ENCODE data around the gene EPB41L1.

EPB41L1 gene

GRCh38 chr20:36114707-36115106, 39.8 kb upstream of the EPB41L1 start:
- Histone ChIP-seq H3K9me3 (ENCODE audit: control insufficient read depth in 2 of 2, low read length in 2 of 2) (no peaks in the 10 kb centered on the region), H3K9ac (ENCODE audit: low read length in 2 of 2) (no peak overlapping the region), H3K27me3 (ENCODE audit: control insufficient read depth in 1 of 2, insufficient read depth in 2 of 2, low read length in 2 of 2) (peaks cover 0 to 3% of the 10 kb centered on the region in 2 donors), H3K36me3 (ENCODE audit: control insufficient read depth in 2 of 2, insufficient read depth in 2 of 2, low read length in 2 of 2) (no peaks in the 10 kb centered on the region), H3K4me3 (ENCODE audit: low read length in 2 of 2) (no peak overlapping the region), H3K4me1 (ENCODE audit: control insufficient read depth, insufficient read depth, low read length) (no peaks in the 10 kb centered on the region), H3K27ac (ENCODE audit: low read length) (no peak overlapping the region)

DNA sequence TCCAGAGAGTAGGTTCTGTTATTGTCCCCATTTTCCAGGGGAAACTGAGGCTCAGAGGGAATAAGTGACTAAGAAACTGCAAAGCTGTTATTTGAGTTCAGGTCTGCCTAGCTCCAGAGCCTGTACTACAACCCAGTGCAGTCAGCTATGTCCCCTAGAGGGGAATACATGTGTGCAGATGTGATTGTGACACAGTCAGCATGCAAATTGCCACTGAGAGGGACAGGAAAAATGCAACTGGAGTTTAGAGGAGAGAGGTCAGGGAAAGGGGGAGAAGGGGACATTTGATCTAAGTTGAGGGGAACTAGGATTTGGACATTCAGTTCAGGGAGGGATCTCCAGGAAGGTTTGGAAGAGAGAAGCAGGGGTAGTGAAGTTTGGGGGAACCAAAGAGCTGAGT, 38.6 kb upstream of the EPB41L1 start:
- Histone ChIP-seq H3K36me3 (ENCODE audit: control insufficient read depth in 2 of 2, insufficient read depth in 2 of 2, low read length in 2 of 2) (no peaks in the 10 kb centered on the region), H3K27ac (ENCODE audit: low read length) (no peak overlapping the region), H3K9ac (ENCODE audit: low read length in 2 of 2) (no peak overlapping the region)

GRCh38 chr20:36116807-36117441, 37.6 kb upstream of the EPB41L1 start:
- no peaks in the 10 kb centered on the region for H3K9me3 ChIP-seq (ENCODE audit: control insufficient read depth in 2 of 2, low read length in 2 of 2)
- peaks cover 0 to 3% of the 10 kb centered on the region in 2 donors for H3K27me3 ChIP-seq (ENCODE audit: control insufficient read depth in 1 of 2, insufficient read depth in 2 of 2, low read length in 2 of 2)
- H3K36me3 ChIP-seq (ENCODE audit: control insufficient read depth in 2 of 2, insufficient read depth in 2 of 2, low read length in 2 of 2): no peaks in the 10 kb centered on the region
- H3K9ac ChIP-seq (ENCODE audit: low read length in 2 of 2): no peak overlapping the region
- H3K4me1 ChIP-seq (ENCODE audit: control insufficient read depth, insufficient read depth, low read length): no peaks in the 10 kb centered on the region
- no peak overlapping the region for H3K27ac ChIP-seq (ENCODE audit: low read length)
- no peak overlapping the region for H3K4me3 ChIP-seq (ENCODE audit: low read length in 2 of 2)

More for the DNA sequence above, 38.6 kb upstream of the EPB41L1 start:
- Histone ChIP-seq H3K9me3 (ENCODE audit: control insufficient read depth in 2 of 2, low read length in 2 of 2) (no peaks in the 10 kb centered on the region), H3K4me1 (ENCODE audit: control insufficient read depth, insufficient read depth, low read length) (no peaks in the 10 kb centered on the region), H3K4me3 (ENCODE audit: low read length in 2 of 2) (no peak overlapping the region), H3K27me3 (ENCODE audit: control insufficient read depth in 1 of 2, insufficient read depth in 2 of 2, low read length in 2 of 2) (peaks cover 0 to 3% of the 10 kb centered on the region in 2 donors)

GRCh38 chr20:36117638-36118037, 36.9 kb upstream of the EPB41L1 start:
- no peak overlapping the region for H3K9ac ChIP-seq (ENCODE audit: low read length in 2 of 2)
- H3K9me3 ChIP-seq (ENCODE audit: control insufficient read depth in 2 of 2, low read length in 2 of 2): no peaks in the 10 kb centered on the region
- no peak overlapping the region for H3K27ac ChIP-seq (ENCODE audit: low read length)
- H3K4me1 ChIP-seq (ENCODE audit: control insufficient read depth, insufficient read depth, low read length): no peaks in the 10 kb centered on the region
- H3K27me3 ChIP-seq (ENCODE audit: control insufficient read depth in 1 of 2, insufficient read depth in 2 of 2, low read length in 2 of 2): peaks cover 0 to 3% of the 10 kb centered on the region in 2 donors
- H3K4me3 ChIP-seq (ENCODE audit: low read length in 2 of 2): no peak overlapping the region
- H3K36me3 ChIP-seq (ENCODE audit: control insufficient read depth in 2 of 2, insufficient read depth in 2 of 2, low read length in 2 of 2): no peaks in the 10 kb centered on the region

- H3K27me3 ChIP-seq (ENCODE audit: control insufficient read depth in 1 of 2, insufficient read depth in 2 of 2, low read length in 2 of 2): no peaks in the 10 kb centered on the region
- H3K9ac ChIP-seq (ENCODE audit: low read length in 2 of 2): no peak overlapping the region
- no peaks in the 10 kb centered on the region for H3K4me1 ChIP-seq (ENCODE audit: control insufficient read depth, insufficient read depth, low read length)
- H3K36me3 ChIP-seq (ENCODE audit: control insufficient read depth in 2 of 2, insufficient read depth in 2 of 2, low read length in 2 of 2): no peaks in the 10 kb centered on the region
- no peaks in the 10 kb centered on the region for H3K9me3 ChIP-seq (ENCODE audit: control insufficient read depth in 2 of 2, low read length in 2 of 2)
- H3K27ac ChIP-seq (ENCODE audit: low read length): no peak overlapping the region
- no peak overlapping the region for H3K4me3 ChIP-seq (ENCODE audit: low read length in 2 of 2)
Measured at GRCh38 chr20:36118371-36118770, 36.2 kb upstream of the EPB41L1 start.

DNA sequence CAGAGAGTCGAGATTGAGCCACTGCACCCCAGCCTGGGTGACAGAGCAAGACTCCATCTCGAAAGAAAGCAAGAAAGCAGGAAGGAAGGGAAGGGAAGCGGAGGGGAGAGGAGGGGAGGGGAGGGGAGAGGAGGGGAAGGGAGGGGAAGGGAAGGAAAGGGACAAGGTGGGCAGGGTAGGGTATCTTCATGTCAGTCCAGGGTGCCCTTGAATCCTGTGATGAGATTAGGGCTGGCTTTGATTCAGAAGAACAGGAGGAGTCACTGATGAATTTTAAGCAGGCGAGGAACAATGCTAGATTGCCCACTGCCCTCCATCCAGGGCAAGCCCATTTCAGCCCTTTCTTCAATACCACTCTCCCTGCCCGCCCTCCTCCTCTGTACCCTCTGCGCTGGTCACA, 35.0 kb upstream of the EPB41L1 start:
- Histone ChIP-seq H3K27me3 (ENCODE audit: control insufficient read depth in 1 of 2, insufficient read depth in 2 of 2, low read length in 2 of 2) (no peaks in the 10 kb centered on the region), H3K4me1 (ENCODE audit: control insufficient read depth, insufficient read depth, low read length) (no peaks in the 10 kb centered on the region), H3K4me3 (ENCODE audit: low read length in 2 of 2) (no peak overlapping the region), H3K27ac (ENCODE audit: low read length) (no peak overlapping the region), H3K9me3 (ENCODE audit: control insufficient read depth in 2 of 2, low read length in 2 of 2) (no peaks in the 10 kb centered on the region), H3K9ac (ENCODE audit: low read length in 2 of 2) (no peak overlapping the region), H3K36me3 (ENCODE audit: control insufficient read depth in 2 of 2, insufficient read depth in 2 of 2, low read length in 2 of 2) (no peaks in the 10 kb centered on the region)

- no peak overlapping the region for H3K9ac ChIP-seq (ENCODE audit: low read length in 2 of 2)
- no peaks in the 10 kb centered on the region for H3K36me3 ChIP-seq (ENCODE audit: control insufficient read depth in 2 of 2, insufficient read depth in 2 of 2, low read length in 2 of 2)
- no peaks in the 10 kb centered on the region for H3K9me3 ChIP-seq (ENCODE audit: control insufficient read depth in 2 of 2, low read length in 2 of 2)
- no peaks in the 10 kb centered on the region for H3K27me3 ChIP-seq (ENCODE audit: control insufficient read depth in 1 of 2, insufficient read depth in 2 of 2, low read length in 2 of 2)
- no peak overlapping the region for H3K27ac ChIP-seq (ENCODE audit: low read length)
- H3K4me3 ChIP-seq (ENCODE audit: low read length in 2 of 2): no peak overlapping the region
- no peaks in the 10 kb centered on the region for H3K4me1 ChIP-seq (ENCODE audit: control insufficient read depth, insufficient read depth, low read length)
Measured at GRCh38 chr20:36120241-36120640, 34.3 kb upstream of the EPB41L1 start.

DNA sequence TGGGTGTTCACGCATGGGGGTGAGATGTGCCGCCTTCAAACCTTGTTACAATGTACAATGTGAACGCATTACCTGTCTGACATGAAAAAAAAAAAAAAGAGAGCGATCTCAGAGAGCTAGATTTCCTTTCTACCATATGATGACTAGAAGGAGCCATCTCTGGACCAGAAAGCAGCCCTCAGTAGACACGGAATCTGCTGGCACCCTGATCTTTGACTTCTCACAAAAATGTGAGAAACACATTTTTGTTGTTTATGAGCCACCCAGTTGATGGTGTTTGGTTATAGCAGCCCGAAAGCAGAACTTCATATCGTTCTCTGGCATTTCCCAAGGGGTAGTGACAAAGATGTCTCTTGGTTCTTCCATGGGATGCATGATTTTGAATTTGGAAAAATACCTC, 33.5 kb upstream of the EPB41L1 start:
- Histone ChIP-seq H3K4me1 (ENCODE audit: control insufficient read depth, insufficient read depth, low read length) (no peaks in the 10 kb centered on the region), H3K4me3 (ENCODE audit: low read length in 2 of 2) (no peak overlapping the region), H3K27ac (ENCODE audit: low read length) (no peak overlapping the region), H3K9ac (ENCODE audit: low read length in 2 of 2) (no peak overlapping the region), H3K27me3 (ENCODE audit: control insufficient read depth in 1 of 2, insufficient read depth in 2 of 2, low read length in 2 of 2) (no peaks in the 10 kb centered on the region), H3K36me3 (ENCODE audit: control insufficient read depth in 2 of 2, insufficient read depth in 2 of 2, low read length in 2 of 2) (no peaks in the 10 kb centered on the region), H3K9me3 (ENCODE audit: control insufficient read depth in 2 of 2, low read length in 2 of 2) (no peaks in the 10 kb centered on the region)

GRCh38 chr20:36121981-36122930, 32.3 kb upstream of the EPB41L1 start:
- Histone ChIP-seq H3K9ac (ENCODE audit: low read length in 2 of 2) (no peak overlapping the region), H3K4me1 (ENCODE audit: control insufficient read depth, insufficient read depth, low read length) (no peaks in the 10 kb centered on the region), H3K4me3 (ENCODE audit: low read length in 2 of 2) (no peak overlapping the region), H3K9me3 (ENCODE audit: control insufficient read depth in 2 of 2, low read length in 2 of 2) (no peaks in the 10 kb centered on the region), H3K27ac (ENCODE audit: low read length) (no peak overlapping the region), H3K27me3 (ENCODE audit: control insufficient read depth in 1 of 2, insufficient read depth in 2 of 2, low read length in 2 of 2) (no peaks in the 10 kb centered on the region), H3K36me3 (ENCODE audit: control insufficient read depth in 2 of 2, insufficient read depth in 2 of 2, low read length in 2 of 2) (no peaks in the 10 kb centered on the region)

- no peak overlapping the region for H3K27ac ChIP-seq (ENCODE audit: low read length)
- no peaks in the 10 kb centered on the region for H3K4me1 ChIP-seq (ENCODE audit: control insufficient read depth, insufficient read depth, low read length)
- no peaks in the 10 kb centered on the region for H3K9me3 ChIP-seq (ENCODE audit: control insufficient read depth in 2 of 2, low read length in 2 of 2)
- H3K27me3 ChIP-seq (ENCODE audit: control insufficient read depth in 1 of 2, insufficient read depth in 2 of 2, low read length in 2 of 2): no peaks in the 10 kb centered on the region
- H3K36me3 ChIP-seq (ENCODE audit: control insufficient read depth in 2 of 2, insufficient read depth in 2 of 2, low read length in 2 of 2): no peaks in the 10 kb centered on the region
- H3K9ac ChIP-seq (ENCODE audit: low read length in 2 of 2): no peak overlapping the region
- H3K4me3 ChIP-seq (ENCODE audit: low read length in 2 of 2): no peak overlapping the region
Measured at GRCh38 chr20:36122931-36123288, 31.6 kb upstream of the EPB41L1 start.

- Histone ChIP-seq H3K27ac (ENCODE audit: low read length) (no peak overlapping the region), H3K27me3 (ENCODE audit: control insufficient read depth in 1 of 2, insufficient read depth in 2 of 2, low read length in 2 of 2) (no peaks in the 10 kb centered on the region), H3K9ac (ENCODE audit: low read length in 2 of 2) (no peak overlapping the region), H3K36me3 (ENCODE audit: control insufficient read depth in 2 of 2, insufficient read depth in 2 of 2, low read length in 2 of 2) (no peaks in the 10 kb centered on the region), H3K9me3 (ENCODE audit: control insufficient read depth in 2 of 2, low read length in 2 of 2) (no peaks in the 10 kb centered on the region), H3K4me3 (ENCODE audit: low read length in 2 of 2) (no peak overlapping the region), H3K4me1 (ENCODE audit: control insufficient read depth, insufficient read depth, low read length) (no peaks in the 10 kb centered on the region)
Measured at GRCh38 chr20:36125097-36125496, 29.4 kb upstream of the EPB41L1 start.
